Stimulated activated CD8-positive, alpha-beta memory T cell treated with anti-CD3 and anti-CD28 coated beads, Interleukin-2, amount 100 ng/mL, for 1 hour (primary cell): ENCODE results near the gene NEU3.
"Not testable (repeated sequence)": the region's sequence is repeated elsewhere in the genome, so short reads cannot be mapped to it uniquely, and the experiment has no call there.

Experiments
- DNase-seq, 2 donors: peaks; one replicate each; pipeline ENCODE4 v3.0.0-alpha.2; 2020; ENCODE audit warnings: low read depth in 2 of 2

NEU3 gene

GRCh38 chr11:75029836-75030631, 41.3 kb downstream of the NEU3 start:
- DNase-seq: no peak

DNA sequence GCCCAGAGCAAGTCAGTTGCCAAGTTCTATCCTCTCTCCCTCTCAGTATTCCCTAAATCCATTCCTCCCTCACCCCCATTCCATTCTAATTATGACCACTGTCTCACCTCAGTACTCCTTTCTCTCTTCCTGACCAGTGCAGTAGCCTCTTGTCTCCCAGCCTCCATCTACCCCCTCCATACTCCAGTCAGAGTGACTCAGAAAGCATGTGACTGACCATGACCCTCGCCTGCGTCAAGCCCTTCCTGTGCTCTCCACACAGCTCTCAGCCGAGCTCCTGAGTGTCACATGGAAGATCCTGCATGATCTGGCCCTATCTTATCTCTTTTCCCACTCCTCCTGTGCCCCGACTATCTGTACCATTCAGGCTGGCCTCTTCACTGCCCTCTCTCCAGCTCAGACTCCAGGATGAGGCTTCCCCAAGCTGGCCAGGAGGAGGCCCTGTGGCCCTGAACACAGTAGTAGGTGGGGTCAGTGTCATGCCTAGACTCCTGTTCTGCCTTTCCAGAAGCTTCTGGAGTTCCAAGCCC, 42.6 kb downstream of the NEU3 start:
- no peak for DNase-seq

GRCh38 chr11:75031771-75032549, 43.2 kb downstream of the NEU3 start:
- peak; percentile 5 to 35 for DNase-seq

DNA sequence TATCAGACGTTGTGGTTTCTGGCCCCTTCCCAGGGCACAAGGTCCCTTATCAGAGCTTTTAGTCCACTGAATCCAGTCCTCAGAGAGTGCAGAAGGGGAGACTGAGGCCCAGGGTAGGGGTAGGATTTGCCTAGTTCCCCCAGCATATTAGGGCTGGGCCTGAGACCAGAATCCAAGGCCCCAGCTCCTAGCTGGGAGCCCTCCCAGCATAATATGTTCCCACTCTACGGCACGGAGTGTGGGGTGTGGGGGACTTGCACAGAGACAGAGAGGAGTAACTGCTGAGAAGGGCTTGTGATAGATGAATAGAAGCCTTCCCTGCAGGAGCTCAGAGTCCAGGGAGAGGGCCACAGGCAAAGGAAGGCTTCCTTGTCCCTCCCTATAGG, 43.8 kb downstream of the NEU3 start:
- DNase-seq: no peak

DNA sequence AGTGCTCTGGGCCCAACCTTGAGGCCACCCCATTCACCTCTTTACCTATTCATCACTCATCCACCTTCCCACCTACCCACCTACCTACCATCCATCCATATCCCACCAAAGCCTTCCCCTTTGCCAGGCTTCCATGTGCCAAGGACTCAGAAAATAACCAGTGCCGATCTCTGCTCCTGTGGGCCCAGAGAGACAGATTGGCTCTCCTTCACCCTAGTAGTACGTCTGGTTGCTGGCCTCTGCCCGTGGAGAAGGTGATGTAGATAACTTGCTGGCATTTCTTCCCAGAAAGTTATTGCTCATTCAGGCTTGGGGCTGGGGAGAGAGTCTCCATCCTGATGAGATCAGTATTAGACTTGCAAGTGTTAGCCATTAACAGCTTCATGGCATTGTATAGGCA, 45.2 kb downstream of the NEU3 start:
- DNase-seq: no peak

DNA sequence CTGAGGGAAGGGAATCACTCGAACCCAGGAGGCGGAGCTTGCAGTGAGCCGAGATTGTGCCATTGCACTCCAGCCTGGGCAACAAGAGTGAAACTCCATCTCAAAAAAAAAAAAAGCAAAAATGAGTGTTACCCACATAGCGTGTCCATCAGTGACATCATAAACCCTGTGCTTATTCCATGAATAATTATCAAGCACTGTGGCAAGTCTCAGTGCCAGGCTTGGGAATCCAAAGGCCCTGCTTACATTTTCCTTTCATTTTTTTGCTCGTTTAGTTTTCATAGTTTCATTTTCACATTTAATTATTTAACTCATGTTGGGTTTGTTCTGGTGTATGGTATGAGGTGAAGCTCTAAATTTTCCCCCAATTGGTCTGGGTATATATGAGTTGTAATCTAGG, 46.5 kb downstream of the NEU3 start:
- DNase-seq: no peak

DNA sequence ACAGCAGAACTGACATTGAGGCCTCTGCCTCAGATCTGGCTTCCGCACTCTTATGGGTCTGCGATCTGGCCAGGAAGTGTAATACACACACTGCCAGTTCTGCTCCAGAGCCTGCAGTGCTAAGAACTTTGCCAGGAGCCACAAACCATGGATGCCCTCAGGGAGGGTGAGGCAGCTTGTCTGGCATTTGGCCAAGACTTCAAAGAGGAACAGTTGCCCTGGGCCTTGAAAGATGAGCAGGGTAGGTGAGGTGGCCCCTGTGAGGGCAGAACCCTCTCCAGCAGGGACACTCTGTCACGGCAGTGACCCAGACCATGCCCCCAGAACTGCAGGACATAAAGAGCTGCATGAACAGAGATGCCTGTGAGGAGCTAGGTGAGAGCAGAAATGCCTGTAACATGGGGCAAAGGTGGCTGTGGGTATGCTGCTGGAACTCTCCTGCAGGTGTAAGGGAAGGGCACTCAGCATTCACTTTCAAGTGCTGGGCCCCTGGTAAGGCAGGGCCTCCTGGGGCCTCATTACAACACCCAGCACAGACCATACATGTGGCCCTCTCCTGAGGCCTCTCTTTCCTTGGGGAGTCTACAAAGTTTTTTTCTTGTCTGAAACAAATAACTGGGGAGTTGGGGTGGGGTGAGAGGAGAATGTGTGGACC, 47.3 kb downstream of the NEU3 start:
- no peak for DNase-seq

DNA sequence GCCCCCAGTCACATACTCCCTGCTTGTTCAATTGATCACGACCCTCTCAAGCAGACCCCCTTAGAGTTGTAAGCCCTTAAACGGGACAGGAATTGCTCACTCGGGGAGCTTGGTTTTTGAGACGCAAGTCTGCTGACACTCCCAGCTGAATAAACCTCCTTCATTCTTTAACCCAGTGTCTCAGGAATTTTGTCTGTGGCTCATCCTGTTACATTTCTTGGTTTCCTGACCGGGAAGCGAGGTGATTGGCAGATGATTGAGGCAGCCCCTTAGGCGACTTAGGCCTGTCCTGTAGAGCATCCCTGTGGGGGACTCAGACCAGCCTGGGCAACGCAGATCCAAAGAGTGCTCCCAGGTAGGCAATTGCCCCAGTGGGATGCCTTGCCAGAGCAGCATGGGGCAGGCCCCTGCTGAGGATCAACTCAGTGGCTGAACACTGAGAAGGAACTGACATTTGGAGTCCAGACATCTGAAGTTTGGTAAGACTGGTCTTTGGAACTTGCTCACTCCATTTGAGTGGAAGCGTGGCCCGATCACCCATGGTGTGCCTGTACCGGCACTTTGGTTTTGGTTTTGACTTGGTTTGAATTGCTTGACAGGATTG, 51.5 kb downstream of the NEU3 start:
- no peak for DNase-seq

DNA sequence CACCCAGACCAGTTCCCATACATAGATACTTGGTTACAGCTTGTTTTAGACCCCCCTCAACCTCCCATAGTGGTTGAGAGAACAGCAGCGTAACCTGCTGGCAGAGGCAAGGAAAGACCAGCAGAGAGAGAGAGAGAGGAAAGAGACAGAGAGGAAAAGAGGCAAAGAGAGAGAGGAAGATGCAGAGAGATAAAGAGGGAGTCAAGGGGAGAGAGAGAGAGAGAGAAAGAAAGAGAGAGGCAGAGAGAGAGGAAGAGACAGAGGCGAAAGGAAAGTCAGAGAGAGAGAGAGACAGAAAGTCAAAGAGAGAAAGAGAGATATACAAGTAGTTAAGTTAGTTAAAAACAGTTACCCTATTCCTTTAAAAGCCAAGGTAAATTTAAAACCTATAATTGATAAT, 52.5 kb downstream of the NEU3 start:
- DNase-seq: no peak

DNA sequence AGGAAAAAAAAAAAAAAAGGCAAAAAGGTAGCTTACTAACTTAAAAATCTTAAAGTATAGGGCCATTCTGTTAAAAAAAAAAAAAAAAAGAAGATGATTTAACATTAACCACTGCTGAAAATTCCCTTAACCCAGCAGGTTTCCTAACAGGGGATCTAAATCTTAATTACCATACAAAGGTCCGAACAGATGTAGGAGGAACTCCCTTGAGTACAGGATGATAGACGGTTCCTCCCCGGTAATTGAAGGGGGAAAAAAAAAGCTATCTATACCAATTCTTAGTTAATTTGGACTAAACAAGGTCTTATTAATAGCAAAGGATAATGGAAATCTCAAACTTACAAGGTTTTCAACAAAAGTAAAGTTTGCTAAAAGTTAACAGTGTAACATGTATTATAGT, 53.1 kb downstream of the NEU3 start:
- DNase-seq: not testable (repeated sequence)

DNA sequence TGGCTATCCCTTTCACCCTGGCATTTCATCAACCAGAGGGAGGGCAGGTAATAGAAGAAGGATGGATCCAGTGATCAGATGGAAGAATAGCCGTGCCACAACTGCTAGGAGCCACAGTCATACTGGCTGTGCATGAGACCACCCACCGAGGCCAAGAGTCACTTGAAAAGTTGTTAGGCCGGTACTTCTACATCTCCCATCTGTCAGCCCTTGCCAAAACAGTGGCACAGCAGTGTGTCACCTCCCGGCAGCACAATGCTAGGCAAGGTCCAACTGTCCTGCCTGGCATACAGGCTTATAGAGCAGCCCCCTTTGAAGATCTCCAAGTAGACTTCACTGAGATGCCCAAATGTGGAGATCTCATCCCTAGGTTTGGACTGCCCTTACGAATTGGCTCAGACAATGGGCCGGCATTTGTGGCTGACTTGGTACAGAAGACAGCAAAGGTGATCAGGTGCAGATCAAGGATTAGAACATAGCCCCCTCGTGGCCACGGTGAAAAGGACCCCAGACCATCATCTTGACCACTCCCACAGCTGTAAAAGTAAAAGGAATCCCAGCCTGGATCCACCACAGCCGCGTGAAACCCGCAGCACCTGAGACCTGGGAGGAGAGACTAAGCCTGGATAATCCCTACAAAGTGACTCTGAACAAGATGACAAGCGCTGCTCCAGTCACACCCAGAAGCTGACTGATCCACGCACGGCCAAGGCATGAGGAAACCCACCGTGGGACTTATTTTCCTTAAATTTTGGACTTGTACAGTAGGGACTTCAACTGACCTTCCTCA, 55.8 kb downstream of the NEU3 start:
- not testable (repeated sequence) for DNase-seq

- DNase-seq: not testable (repeated sequence)
Measured at GRCh38 chr11:75046668-75047067, 57.9 kb downstream of the NEU3 start.

DNA sequence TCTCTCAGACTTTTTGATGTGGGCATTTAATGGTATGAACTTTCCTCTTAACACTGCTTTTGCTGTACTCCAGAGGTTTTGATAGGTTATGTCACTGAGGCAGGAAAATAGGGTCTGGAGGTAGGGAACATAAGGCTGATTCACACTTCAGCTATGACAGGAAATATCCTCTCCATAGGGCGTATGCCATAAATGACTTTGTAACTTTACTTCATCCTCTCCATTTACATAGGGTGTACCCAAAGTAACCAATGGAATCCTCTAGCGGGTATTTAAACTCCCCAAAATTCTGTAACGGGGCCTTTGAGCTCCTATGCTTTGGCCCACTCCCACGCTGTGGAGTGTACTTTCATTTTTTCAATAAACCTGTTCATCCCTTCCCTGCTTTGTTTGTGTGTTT, 58.5 kb downstream of the NEU3 start:
- DNase-seq: no peak

GRCh38 chr11:75049501-75050266, 61.0 kb downstream of the NEU3 start:
- not testable (repeated sequence) for DNase-seq

GRCh38 chr11:75050516-75050915, 61.8 kb downstream of the NEU3 start:
- no peak for DNase-seq

DNA sequence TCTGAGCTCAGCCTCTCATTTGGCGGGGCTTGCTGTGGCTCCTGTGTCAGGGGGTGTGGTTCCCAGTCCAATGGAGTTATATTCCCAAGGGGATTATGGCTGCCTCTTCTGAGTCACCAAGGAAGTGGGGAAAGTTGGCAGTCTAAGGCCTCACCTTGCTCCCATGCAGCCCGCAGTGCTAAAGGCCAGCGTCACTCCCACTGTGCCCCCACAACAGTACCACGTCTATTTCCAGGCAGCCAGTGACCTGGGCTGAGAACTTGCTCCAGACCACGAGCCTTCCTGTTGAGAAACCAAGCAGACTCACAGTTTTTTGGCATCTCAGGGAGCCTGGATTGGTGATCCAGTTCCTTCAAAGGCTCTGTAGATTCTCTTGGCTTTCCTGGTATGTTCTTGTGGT, 62.3 kb downstream of the NEU3 start:
- DNase-seq: no peak

DNA sequence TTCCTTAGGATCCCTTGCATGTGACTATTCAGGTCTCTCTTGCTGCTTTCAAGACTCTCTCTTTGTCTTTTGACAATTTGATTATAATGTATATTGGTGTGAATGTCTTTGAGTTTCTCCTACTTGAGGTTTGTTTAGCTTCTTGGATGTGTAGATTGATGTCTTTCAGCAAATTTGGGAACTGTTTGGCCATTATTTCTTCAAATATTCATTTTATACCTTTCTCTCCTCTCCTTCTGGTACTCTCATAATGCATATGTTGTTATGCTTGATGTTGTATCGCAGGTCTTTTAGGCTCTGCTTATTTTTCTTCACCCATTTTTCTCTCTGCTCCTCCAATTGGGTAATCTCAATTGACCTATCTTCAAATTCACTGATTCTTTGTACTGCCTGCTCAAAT, 63.7 kb downstream of the NEU3 start:
- DNase-seq: no peak

GRCh38 chr11:75055511-75055910, 66.8 kb downstream of the NEU3 start:
- no peak for DNase-seq

DNA sequence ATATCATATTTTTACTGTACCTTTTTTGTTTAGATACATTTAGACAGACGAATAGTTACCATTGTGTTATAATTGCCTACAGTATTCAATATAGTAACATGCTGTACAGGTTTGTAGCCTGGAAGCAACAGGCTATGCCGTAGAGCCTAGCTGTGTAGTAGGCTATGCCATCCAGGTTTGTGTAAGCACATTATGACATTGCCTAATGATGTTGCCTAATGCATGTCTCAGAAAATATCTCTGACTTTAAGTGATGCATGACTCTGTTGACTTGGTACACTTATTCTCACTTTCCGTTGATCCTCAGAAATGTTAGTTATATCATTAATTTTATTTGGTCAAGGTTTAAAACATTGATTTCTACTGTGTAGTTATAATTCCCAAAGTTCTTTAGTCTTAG, 68.1 kb downstream of the NEU3 start:
- DNase-seq: no peak

- DNase-seq: no peak
Measured at GRCh38 chr11:75059299-75059698, 70.6 kb downstream of the NEU3 start.
